Endodermal cell (in vitro differentiated cells): ENCODE measurements around the gene NEK10. TPM values are rescaled to one million over a fixed set of nuclear protein-coding genes. Genes with fewer than 3 reads are reported as not detected.
A peak's percentile ranks its signal among the peaks of the same experiment; 100 is the strongest.

Experiments used
- DNase-seq: peaks from one replicate; pipeline ENCODE4 v3.0.0-alpha.2; 2017
- H3K27ac ChIP-seq: 2 replicates; pipeline ENCODE4 v1.5.1; 2013; ENCODE audit warnings: mild to moderate bottlenecking, low read depth, low read length, moderate library complexity
- H3K27me3 ChIP-seq: 2 replicates; pipeline ENCODE4 v1.6.1; 2013; ENCODE audit warnings: mild to moderate bottlenecking, low read length, moderate library complexity; ENCODE audit not compliant: insufficient read depth, control insufficient read depth, poor library complexity, severe bottlenecking
- H3K36me3 ChIP-seq: 2 replicates; pipeline ENCODE4 v1.7.0; 2013; ENCODE audit warnings: mild to moderate bottlenecking, low read length, moderate library complexity; ENCODE audit not compliant: control insufficient read depth, insufficient read depth
- H3K4me1 ChIP-seq: one replicate; pipeline ENCODE4 v1.7.0; 2013; ENCODE audit warnings: low read length; ENCODE audit not compliant: control insufficient read depth, insufficient read depth
- H3K4me3 ChIP-seq: 2 replicates; pipeline ENCODE4 v1.5.1; 2013; ENCODE audit warnings: mild to moderate bottlenecking, low read length, moderate library complexity
- H3K9ac ChIP-seq: 2 replicates; pipeline ENCODE4 v1.6.1; 2013; ENCODE audit warnings: mild to moderate bottlenecking, low read length, moderate library complexity; ENCODE audit not compliant: poor library complexity, severe bottlenecking; ENCODE audit errors: extremely low read depth
- H3K9me3 ChIP-seq: 2 replicates; pipeline ENCODE4 v1.6.1; 2013; ENCODE audit warnings: mild to moderate bottlenecking, low read length, moderate library complexity; ENCODE audit not compliant: control insufficient read depth
- H3K27ac Mint-ChIP-seq: 2 replicates; pipeline ENCODE4 v1.8.0; 2020; ENCODE audit warnings: mixed read lengths
- H3K27me3 Mint-ChIP-seq: 2 replicates; pipeline ENCODE4 v1.8.0; 2021; ENCODE audit warnings: mild to moderate bottlenecking, mixed read lengths; ENCODE audit not compliant: insufficient read depth
- H3K36me3 Mint-ChIP-seq: 2 replicates; pipeline ENCODE4 v1.8.0; 2020; ENCODE audit warnings: low read depth, mixed read lengths
- H3K4me1 Mint-ChIP-seq: 2 replicates; pipeline ENCODE4 v1.8.0; 2020; ENCODE audit warnings: mixed read lengths
- H3K4me3 Mint-ChIP-seq: 2 replicates; pipeline ENCODE4 v1.8.0; 2020; ENCODE audit warnings: mild to moderate bottlenecking, moderate library complexity, mixed read lengths
- H3K9me3 Mint-ChIP-seq: 2 replicates; pipeline ENCODE4 v1.8.0; 2020; ENCODE audit warnings: mild to moderate bottlenecking, mixed read lengths
- WGBS, 2 experiments: methylation state at CpG; one replicate each; pipeline versions ENCODE4 v1.1.5 to v1.1.7; 2013; ENCODE audit warnings: missing lambda C conversion rate in 2 of 2, mixed read lengths in 1 of 2; ENCODE audit not compliant: insufficient coverage in 1 of 2, insufficient read length in 1 of 2; 5-methylcytosine and 5-hydroxymethylcytosine counted together
- total RNA-seq, 2 donors: library from RNA; stranded (reverse); fragmentation: NEBNext Ultra II Directional in 1 of 2; extraction: Animal tissue kit (Norgen Biotek cat#: 25700) in 1 of 2; gene quantifications; 2 replicates in 1 of 2; 3 replicates in 1 of 2; pipeline ENCODE4 v1.2.1, GENCODE V29; 2021
- TF ChIP-seq, protein P1 (sequence below): fragments of 200-600 bp; sonication (generic); conservative IDR thresholded peaks from 2 replicates; pipeline ENCODE4 v1.5.0; 2021; ENCODE audit warnings: antibody characterized with exemption, mild to moderate bottlenecking

NEK10 gene
- total RNA-seq, 2 donors from 2014 or later, result 1.3 to 2.4 TPM

DNA sequence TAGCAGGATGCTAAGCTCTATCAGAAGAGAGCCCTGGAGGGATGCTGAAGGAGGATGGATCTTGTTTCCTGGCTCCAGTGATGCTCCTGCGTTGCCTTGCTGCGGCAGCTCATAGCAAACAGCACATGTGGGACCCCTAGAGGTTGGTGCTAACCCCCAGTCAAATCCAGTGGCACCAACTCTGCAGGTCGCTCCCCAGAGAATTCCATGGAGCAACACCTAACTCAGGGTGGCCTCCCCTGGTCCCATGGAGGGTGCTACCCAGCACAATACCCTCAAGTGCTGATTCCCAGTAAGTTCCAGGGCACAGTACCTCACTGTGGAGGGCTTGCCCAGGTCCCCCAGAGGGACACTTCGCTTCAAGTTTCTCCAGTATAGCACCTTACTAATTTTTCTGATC, 231.2 kb downstream of the NEK10 start:
- peaks cover 11% of the 10 kb centered on the region for H3K9me3 ChIP-seq
- H3K36me3 ChIP-seq, result no peaks in the 10 kb centered on the region
- TF ChIP-seq, protein P1, sequence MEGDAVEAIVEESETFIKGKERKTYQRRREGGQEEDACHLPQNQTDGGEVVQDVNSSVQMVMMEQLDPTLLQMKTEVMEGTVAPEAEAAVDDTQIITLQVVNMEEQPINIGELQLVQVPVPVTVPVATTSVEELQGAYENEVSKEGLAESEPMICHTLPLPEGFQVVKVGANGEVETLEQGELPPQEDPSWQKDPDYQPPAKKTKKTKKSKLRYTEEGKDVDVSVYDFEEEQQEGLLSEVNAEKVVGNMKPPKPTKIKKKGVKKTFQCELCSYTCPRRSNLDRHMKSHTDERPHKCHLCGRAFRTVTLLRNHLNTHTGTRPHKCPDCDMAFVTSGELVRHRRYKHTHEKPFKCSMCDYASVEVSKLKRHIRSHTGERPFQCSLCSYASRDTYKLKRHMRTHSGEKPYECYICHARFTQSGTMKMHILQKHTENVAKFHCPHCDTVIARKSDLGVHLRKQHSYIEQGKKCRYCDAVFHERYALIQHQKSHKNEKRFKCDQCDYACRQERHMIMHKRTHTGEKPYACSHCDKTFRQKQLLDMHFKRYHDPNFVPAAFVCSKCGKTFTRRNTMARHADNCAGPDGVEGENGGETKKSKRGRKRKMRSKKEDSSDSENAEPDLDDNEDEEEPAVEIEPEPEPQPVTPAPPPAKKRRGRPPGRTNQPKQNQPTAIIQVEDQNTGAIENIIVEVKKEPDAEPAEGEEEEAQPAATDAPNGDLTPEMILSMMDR, result peak; percentile 33
- H3K27me3 Mint-ChIP-seq, result no peaks in the 10 kb centered on the region
- no peak overlapping the region for H3K4me3 Mint-ChIP-seq
- no peak overlapping the region for H3K27ac Mint-ChIP-seq
- DNase-seq, result peak; percentile 40
- peaks cover 2% of the 10 kb centered on the region for H3K4me1 Mint-ChIP-seq
- H3K27me3 ChIP-seq, result no peaks in the 10 kb centered on the region
- no peak overlapping the region for H3K27ac ChIP-seq
- whole genome bisulfite sequencing, 2 experiments, result 90 to 100% methylated on average over 2 to 4 of the region's 4 CpGs
- H3K9ac ChIP-seq, result no peak overlapping the region
- no peaks in the 10 kb centered on the region for H3K4me1 ChIP-seq
- peaks cover 11% of the 10 kb centered on the region for H3K9me3 Mint-ChIP-seq
- no peaks in the 10 kb centered on the region for H3K36me3 Mint-ChIP-seq
- H3K4me3 ChIP-seq, result no peak overlapping the region

DNA sequence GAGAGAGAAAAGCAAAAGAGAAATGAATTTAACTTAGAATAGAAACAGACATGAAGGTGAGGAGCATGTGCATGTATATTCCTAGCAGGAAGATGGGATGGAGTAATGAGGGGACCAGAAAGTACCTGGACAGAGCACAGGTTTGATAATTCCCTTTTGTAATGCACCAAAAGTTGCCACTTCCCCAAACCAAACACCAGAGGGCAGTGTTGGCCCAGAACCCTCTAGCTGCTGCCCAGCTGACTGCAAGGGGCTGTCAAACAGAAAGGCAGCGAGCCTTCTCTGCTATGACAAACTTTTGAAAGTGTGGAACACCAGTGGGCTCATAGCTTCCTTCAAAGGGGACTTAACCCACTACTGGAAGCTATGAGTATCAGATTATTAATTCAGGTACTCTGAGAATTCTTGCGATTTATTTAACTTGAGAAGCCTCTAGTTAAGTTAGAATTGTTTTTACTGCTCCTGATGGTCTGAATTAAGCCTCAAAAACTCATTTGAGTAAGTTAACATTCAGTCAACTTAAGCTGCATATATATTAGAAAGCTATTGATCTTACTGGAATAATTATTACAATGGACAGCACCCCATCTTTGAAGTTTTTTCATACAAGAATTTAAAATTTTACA, 234.9 kb downstream of the NEK10 start:
- 54% methylated on average over 2 of the region's 2 CpGs; no CpG with 5 or more reads in 1 of the 2 experiments for WGBS, 2 experiments
- H3K4me1 ChIP-seq, result peaks cover 5% of the 10 kb centered on the region
- no peaks in the 10 kb centered on the region for H3K9me3 ChIP-seq
- no peak overlapping the region for H3K9ac ChIP-seq
- no peak overlapping the region for H3K4me3 ChIP-seq
- Mint-ChIP-seq H3K4me1 (peaks cover 10% of the 10 kb centered on the region), H3K4me3 (no peak overlapping the region), H3K36me3 (no peaks in the 10 kb centered on the region), H3K27ac (no peak overlapping the region), H3K27me3 (no peaks in the 10 kb centered on the region), H3K9me3 (no peaks in the 10 kb centered on the region)
- no peak overlapping the region for H3K27ac ChIP-seq
- no peaks in the 10 kb centered on the region for H3K27me3 ChIP-seq
- TF ChIP-seq, protein P1, result peak; percentile 92
- no peaks in the 10 kb centered on the region for H3K36me3 ChIP-seq
- DNase-seq, result peak; percentile 87

DNA sequence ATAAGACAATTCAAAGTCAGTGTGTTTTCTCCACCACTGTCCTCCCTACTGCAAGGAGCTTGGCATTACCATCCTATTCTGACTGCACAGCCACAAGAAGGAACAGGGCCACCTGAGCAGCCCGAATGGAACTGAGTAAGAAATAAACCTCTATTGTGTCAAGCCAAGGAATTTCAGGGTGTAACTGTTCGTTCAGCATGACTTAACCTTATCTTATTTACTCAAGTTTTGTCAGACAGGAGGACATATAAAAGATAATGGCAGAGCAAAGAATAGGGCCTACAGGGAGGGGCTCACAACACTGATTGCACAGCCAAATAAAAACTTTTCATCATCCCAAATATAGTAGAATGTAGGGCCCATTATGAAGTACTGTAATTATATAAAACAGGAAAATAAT, 236.1 kb downstream of the NEK10 start:
- Histone ChIP-seq H3K9ac (no peak overlapping the region), H3K4me3 (no peak overlapping the region), H3K4me1 (peaks cover 5% of the 10 kb centered on the region), H3K27ac (no peak overlapping the region), H3K36me3 (no peaks in the 10 kb centered on the region), H3K27me3 (no peaks in the 10 kb centered on the region), H3K9me3 (no peaks in the 10 kb centered on the region)
- Mint-ChIP-seq H3K9me3 (no peaks in the 10 kb centered on the region), H3K4me3 (no peak overlapping the region), H3K36me3 (no peaks in the 10 kb centered on the region), H3K4me1 (peaks cover 10% of the 10 kb centered on the region), H3K27ac (no peak overlapping the region), H3K27me3 (no peaks in the 10 kb centered on the region)
- 86 to 88% methylated on average over 1 to 2 of the region's 2 CpGs for WGBS, 2 experiments
- TF ChIP-seq, protein P1, result no peak
- no peak for DNase-seq
